HG02623 (cell line): Measurements from ENCODE around the gene PAQR3.
"Not testable (repeated sequence)": the region's sequence is repeated elsewhere in the genome, so short reads cannot be mapped to it uniquely, and the experiment has no call there.

Experiments used
- ATAC-seq: cut with Tn5 transposase; IDR thresholded peaks from one replicate; pipeline ENCODE4 v1.9.1; 2021; ENCODE audit warnings: moderate library complexity; ENCODE audit not compliant: unreplicated experiment

The PAQR3 gene

DNA sequence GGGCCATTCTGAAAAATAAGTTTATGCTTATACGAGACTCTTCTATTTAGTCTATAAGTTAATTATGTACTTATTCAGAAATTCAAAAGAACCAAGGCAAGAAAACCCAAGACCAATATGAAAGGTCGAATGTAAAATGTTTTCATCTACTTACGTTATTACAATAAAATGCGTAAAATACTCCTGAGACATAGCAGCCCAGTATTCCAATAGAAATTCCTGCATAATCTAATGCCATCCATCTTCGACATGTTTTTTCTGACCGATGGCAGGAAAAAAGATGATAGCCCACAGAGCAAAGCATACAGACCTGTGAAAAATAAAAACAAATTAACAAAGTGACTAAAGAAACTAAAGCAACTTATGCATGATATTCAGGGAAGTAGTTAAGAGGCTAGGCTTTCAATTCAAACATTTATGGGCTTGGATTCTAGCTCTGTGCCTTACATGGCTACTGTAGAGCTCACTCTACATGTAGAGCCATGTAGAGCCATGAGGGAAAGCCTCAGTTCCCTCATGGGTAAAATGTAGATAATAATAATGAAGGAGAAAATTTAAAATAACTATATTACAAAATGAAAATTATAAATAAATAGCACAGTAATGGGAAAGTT lies 9.1 kb downstream of the PAQR3 start:
- no peak for ATAC-seq

DNA sequence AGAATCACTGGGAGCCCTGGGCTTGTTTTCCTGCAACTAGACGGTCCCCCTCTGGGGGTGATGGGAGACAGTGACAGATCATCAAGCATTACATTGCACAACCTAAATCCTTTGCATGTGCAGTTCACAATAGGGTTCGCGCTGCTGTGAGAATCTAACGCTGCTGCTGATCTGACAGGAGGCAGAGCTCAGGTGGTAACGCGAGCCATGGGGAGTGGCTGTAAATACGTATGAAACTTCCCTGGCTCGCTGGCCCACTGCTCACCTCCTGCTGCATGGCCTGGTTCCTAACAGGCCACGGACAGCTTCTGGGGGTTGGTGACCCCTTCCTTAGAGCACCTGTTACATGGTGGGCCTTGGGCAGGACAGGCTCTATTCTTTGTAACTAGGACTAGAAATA lies 10.4 kb downstream of the PAQR3 start:
- ATAC-seq = no peak

DNA sequence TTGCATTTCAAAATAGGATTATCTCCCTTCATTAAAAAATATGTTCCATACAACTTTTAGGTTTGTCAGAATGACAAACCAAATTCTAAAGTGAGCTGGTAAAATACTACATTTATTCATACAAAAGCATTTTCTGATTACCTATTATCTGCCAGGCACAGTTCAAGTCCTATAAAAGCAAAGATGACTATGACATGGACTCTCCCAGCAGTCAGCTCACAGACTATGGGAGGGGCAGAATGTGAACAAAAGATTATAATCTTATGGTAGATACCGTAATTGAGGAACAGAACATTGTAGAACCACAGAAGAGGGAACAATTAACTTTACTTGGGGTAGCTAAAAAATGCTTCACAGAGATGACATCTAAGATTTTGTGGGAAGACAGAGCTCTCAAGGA lies 12.4 kb downstream of the PAQR3 start:
- no peak for ATAC-seq

DNA sequence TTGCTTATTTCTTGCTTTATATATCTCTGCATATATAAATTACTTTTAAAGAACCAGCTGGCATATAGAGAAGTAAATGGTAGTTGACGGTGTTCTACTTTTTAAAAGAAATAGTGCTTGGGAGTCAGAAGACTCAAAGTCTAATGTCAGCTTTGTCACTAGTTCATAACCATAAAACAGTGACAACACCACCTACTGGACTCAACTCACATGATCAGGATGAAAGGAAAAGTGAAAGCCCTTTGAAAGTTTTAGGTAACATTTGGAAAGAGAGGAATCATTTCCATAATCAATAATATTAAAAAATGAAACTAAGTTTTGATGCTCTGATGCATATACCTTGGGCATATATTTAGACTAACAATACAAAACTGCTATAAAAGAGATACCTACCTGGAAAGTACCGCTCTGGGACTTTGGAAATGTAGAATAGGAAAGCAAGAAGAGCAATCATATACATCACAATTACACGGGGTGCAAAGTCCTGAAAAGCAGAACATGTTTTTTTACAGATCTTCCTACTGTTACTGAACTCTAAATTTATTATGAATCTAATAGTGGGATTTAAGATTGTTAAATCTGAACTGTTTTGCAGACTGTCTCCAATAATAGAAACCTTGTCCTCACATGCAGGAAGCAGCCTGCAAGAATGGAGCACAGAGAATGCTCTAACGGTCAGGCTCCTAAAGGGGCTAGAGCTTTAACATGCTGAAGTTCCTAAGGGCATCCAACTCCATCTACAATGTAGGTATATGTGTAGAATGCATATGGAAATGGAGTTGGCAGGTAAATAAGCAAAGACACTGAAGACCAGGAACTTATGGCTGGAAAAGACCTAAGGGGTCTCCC lies 15.6 kb downstream of the PAQR3 start:
- ATAC-seq = peak; percentile 55

DNA sequence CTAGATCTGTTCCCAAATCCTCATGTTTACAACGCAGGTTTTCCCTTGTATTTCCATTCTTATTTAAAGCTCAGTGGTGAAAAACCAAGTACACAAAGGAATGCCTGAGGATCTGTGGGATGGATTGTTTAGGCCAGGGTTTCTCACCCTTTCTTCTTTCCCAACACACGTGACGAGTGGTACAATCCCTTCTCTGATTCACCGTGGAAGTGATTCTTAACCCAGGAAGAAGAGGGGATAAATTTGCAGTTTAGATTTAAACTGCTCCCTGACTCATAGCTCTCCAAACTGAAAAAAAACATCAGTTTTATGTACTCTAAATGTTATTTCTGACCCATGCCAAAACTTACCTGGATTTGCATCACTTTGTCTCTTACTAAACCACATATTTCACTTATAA lies 17.0 kb downstream of the PAQR3 start:
- no peak for ATAC-seq

DNA sequence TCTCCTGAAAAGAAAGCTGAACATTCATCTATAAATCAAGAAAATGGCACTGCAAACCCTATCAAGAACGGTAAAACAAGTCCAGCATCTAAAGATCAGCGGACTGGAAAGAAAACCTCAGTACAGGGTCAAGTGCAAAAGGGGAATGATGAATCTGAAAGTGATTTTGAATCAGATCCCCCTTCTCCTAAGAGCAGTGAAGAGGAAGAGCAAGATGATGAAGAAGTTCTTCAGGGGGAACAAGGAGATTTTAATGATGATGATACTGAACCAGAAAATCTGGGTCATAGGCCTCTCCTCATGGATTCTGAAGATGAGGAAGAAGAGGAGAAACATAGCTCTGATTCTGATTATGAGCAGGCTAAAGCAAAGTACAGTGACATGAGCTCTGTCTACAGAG lies 28.6 kb downstream of the PAQR3 start:
- ATAC-seq = no peak

DNA sequence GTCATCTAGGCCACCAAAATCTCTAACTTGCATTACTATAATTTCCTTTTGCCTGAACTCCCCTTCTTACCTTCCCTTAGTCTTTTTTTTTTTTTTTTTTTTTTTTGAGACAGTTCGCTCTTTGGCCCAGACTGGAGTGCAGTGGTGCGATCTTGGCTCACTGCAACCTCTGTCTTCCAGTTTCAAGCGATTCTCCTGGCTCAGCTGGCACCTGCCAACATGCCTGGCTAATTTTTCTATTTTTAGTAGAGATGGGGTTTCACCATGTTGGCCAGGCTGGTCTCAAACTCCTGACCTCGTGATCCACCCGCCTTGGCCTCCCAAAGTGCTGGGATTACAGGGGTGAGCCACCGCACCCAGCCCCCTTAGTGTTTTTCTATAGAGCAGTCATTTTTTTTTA lies 30.3 kb downstream of the PAQR3 start:
- ATAC-seq = not testable (repeated sequence)

DNA sequence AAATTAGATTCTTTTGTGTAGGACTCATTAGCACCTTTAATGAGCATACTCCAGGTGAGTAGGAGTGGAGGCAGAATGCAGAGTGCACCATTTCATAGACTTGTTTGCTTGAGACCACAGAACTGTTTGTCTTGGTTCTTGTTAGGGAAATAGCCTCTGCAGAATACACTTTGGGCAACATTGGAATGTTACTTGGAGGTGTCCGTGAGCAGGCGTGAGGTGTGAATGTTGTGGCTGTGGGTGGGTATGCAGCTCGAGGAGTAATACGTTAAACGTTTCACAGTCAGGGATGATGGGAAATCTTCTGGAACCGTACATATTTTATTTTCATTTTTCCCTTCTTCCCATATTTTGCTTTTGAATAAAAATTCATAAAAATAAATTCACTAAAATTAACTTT lies 31.6 kb downstream of the PAQR3 start:
- no peak for ATAC-seq

DNA sequence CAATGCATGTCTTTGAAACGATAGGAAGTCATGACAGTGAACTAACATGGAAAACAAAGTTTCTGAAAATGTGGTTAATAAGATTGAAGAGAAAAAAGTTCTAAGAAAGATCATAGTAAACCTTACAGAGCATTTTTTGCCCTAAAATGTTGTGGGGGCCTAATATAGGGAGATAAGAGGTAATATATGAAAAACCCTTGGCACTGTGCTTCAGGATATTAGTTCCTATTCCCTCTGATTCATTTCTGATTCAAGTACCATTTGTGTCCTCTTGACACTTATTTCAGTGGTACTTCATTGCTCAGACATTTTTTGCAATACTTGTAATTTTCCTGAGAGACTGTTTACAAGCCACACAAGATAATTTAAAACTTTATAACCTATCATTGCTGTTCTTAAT lies 35.1 kb downstream of the PAQR3 start:
- no peak for ATAC-seq

DNA sequence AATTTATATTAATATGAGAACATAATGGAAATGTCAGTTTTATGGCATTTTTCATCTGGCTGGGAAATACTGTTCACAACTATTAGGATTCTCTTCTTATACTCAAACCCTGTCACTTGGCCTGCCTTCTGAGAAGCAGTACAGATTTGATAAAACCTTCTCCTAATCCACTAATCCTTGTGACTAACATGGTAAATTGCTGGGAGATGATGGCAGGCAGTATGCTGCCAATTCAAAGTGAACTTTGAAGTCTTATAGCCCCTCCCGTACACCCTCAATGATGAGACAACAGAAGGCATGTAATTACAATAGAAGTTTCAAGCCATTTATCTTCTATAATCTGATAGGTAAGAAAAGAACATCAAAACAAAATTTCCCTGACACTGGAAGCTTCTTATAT lies 36.9 kb downstream of the PAQR3 start:
- ATAC-seq = no peak

DNA sequence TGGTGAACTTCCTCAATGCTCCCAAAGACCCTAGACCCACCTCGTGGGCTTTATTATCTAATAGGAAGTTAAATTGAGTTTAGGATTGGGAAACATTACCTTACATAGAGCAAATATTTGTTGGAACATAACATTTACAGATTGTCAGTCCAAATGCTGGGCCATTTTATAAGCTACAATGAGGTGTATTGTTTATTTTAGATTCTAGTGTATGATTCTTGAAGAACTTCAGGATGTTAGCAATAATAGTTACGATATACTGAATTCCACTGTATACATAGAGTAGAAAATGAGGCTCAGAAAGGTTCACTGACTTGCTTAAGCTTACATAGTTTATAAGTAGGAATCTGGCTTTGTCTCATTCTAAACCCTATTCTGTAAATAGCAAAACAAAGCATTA lies 37.4 kb downstream of the PAQR3 start:
- ATAC-seq = no peak

DNA sequence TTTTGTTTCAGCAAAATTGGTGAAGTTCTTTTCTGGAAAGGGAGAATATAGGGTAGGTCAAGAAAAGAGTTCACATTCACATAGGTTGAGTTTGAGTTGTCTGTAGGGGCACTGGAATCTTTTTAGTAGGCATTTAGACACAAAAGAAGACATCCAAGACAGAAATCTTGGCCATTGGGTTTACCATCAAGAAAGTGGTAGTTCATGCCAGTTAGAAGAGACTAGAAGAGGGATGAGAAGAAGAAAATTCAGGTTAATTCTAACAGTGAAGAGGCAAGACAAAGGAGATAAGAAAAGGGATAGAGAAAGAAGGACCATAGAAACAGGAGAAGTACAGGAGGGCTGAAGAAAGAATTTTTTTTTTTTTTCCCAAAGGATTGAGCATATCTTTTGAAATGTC lies 39.9 kb downstream of the PAQR3 start:
- ATAC-seq = no peak

DNA sequence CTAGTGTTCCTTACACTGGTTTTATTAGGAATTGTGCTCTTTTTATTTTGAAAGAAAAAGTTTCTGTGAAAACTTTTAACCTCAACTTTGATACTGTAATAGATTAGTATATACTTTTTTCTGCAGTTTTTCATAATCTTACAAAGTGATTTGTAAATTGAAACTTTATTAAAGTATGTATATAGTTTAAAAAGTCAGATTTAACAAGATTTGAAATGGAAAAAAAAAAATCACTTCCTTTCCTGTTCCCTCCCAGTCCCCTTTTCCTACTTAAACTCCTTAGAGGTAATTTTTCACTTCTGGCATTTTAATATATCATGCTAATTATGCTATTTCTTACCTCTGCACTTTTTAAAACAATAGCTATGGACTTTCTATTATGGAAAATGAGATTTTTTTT lies 49.3 kb downstream of the PAQR3 start:
- no peak for ATAC-seq

DNA sequence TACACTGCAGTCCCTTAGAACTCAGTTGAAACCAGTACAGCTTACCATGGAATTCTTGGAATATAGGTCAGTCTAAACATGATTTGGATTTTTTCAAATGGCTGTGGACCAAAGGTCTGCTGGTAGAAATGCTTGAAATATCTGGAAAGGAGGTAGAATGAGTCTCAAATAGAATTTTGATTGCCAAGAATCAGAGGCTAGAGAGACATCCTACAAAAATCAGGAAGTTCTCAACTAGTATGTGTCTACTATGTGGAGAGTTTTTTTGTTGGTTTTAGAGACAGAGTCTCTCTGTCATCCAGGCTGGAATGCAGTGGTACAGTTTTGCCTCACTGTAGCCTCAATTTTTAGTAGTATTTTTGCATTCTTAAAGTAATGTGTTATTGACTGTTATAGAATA lies 53.6 kb downstream of the PAQR3 start:
- ATAC-seq = no peak

DNA sequence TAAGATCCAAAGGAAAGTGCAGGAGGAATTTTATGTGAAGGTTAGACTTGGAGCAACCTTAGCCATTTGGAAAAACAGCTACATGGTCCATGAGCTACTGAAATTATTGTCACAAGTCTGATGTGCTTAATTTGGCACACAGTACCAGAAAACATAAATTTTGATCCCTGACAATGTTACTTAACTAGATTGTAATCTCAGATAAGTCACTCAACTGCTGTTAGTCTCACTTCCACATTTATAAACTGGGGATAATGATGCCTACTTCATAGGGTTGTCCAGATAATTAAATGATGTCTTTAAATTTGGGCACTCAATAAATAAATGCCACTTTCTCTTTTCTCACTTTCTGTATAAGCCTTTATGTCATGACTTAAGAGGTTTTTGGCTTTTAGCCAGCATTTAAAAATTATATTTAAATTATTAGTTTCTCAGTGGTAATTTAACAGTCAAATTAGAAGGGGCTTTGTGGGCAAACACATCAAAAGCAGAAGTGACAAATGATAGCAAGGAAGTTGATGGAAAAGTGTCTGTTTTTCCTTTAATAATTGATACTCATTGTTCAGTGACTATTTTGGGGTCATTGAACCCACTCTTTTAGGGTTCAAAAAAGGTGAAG lies 58.3 kb downstream of the PAQR3 start:
- ATAC-seq = no peak

DNA sequence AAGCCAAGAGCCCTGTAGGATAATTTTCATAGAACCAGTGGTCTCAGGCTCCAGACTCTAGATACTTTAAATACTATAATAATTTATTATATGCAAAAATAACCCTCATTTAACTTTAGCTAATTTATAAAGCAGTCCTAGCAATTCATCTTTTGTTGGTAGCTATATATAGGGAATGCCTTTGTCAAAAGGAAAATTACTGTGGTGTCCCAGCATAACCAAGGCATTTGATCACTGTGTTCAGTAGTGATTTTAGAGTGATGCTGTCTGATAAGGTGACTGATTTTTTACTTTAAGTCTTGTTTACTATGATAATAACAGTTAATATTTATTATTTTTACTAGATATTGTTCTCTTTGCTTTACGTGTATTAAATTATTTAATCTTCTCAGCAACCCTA lies 61.2 kb downstream of the PAQR3 start:
- no peak for ATAC-seq

DNA sequence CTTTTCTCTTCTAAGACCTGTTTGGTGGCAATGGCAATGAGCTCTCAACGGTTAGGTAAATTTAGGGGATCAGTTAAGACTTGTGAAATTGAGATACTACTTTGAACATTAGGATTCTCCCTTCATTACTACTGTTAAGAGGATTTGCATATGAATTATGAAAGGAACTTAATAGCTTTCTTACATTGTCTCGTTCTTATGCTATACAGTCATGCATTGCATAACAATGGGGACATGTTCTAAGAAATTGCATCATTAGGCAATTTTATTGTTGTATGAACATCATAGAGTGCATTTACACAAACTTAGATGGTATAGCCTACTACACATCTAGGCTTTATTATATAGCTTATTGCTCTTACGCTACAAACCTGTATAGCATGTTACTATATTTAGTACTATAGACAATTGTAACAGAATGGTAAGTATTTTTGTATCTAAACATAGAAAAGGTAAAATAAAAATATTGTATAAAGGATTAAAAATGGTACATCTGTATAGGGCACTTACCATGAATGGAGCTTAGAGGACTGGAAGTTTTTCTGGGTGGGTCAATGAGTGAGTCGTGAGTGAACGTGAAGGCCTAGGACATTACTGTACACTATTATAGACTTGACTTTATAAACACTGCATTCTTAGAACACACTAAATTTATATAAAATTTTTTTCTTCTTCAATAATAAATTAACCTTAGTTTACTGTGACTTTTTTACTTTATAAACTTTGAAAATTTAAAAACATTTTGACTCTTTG lies 62.5 kb downstream of the PAQR3 start:
- ATAC-seq = no peak

DNA sequence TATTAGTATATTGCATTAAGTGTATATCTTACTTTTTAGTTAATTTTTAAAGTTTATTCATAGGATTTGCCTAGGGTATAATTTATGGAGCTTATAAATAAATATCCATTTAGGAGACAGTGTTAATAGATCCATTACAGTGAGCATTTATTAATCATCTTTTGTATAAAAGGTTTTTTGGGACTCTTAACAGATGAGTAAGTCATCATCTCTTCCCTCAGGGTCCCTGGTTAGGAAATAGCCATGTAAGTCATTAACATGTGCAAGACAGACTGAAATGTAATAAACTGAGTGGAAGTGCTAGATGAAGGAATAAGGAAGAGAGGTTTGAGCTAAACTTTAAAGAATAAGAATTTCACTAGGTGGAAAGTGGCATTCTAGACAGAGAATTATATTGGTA lies 69.2 kb downstream of the PAQR3 start:
- ATAC-seq = no peak

DNA sequence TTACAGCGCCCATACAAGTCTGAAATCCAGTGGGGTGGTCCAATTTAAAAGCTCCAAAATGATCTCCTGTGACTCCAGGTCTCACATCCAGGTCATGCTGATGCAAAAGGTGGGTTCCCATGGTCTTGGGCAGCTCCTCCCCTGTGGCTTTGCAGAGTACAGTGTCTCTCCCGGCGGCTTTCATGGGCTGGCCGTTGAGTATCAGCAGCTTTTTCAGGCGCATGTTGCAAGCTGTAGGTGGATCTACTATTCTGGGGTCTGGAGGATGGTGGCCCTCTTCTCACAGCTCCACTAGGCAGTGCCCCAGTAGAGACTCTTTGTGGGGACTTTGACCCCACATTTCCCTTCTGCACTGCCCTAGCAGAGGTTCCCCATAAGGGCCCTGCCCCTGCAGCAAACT lies 70.5 kb downstream of the PAQR3 start:
- ATAC-seq = not testable (repeated sequence)

DNA sequence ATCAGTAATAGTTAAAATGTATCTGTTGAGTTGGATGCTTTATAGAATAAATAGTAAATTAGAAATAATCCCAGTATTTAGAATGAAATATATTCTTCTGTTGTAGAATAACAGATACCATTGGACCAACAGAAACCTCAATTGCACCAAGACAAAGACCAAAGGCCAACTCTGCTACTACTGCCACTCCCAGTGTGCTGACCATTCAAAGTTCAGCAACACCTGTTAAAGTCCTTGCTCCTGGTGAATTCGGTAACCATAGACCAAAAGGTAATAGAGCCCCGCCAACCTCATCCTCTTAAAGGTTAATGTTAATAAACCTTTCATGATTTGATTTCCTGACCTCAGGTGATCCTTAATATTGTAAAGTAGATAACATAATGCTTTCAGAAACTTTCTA lies 73.8 kb downstream of the PAQR3 start:
- no peak for ATAC-seq

DNA sequence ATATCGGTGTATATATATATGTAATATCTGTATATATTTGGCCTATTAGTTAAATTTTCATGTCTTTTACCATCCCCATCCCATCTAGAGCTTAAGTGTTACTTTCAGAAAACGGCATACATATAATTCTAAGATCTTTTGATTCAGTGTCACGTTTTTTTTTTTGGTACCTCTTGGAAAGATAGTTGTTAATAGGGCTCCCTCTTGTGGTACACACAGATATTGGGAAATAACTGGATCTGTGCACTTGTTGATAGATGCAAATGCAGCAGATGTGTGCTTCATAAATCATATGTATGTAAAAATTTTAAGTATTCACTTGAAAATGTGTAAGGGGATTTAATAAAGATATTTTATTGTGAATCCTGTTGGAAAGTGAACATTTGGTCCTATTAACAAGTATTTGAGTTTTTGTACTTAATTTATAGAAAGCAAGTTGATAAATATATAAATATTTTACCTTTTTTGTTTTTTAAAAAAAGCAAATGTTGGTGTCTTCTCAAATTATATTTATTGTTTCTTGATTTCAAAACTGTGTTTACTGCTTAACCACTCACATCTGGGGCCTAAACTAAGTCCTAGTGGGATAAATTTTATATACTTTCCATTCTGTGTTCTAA lies 74.7 kb downstream of the PAQR3 start:
- no peak for ATAC-seq
